Lung (tissue), 12 donors: Measurements from ENCODE around the gene ACTA1. TPM values are rescaled to one million over a fixed set of nuclear protein-coding genes. Genes with fewer than 3 reads are reported as not detected.

Experiments
- ATAC-seq: fragments of 200-7000 bp; cut with Tn5 transposase; one replicate; pipeline ENCODE4 v1.9.1; 2020; ENCODE audit warnings: moderate number of reproducible peaks; ENCODE audit not compliant: insufficient read depth, low FRiP score
- DNase-seq, 3 donors: peaks; one replicate each; pipeline ENCODE4 v3.0.0-alpha.2; 2013 to 2017
- H3K27ac ChIP-seq, 2 donors: one replicate each; pipeline ENCODE4 v1.5.1; 2013; ENCODE audit warnings: mild to moderate bottlenecking in 2 of 2, moderate library complexity in 2 of 2, control low read depth in 1 of 2, inconsistent platforms in 1 of 2, low read depth in 1 of 2, low read length in 1 of 2
- H3K27me3 ChIP-seq, 3 donors: one replicate each; pipeline ENCODE4 v1.5.1; 2013; ENCODE audit warnings: low read length in 2 of 3; ENCODE audit not compliant: control insufficient read depth in 3 of 3, insufficient read depth in 3 of 3
- H3K36me3 ChIP-seq, 4 donors: one replicate each; pipeline ENCODE4 v1.5.1; 2013; ENCODE audit warnings: low read length in 4 of 4, mild to moderate bottlenecking in 1 of 4, moderate library complexity in 1 of 4; ENCODE audit not compliant: control insufficient read depth in 4 of 4, insufficient read depth in 4 of 4
- H3K4me1 ChIP-seq, 5 donors: one replicate each; pipeline ENCODE4 v1.5.1; 2013; ENCODE audit warnings: low read length in 5 of 5, mild to moderate bottlenecking in 2 of 5, moderate library complexity in 1 of 5; ENCODE audit not compliant: control insufficient read depth in 5 of 5, insufficient read depth in 5 of 5
- H3K4me3 ChIP-seq: one replicate; pipeline ENCODE4 v1.5.1; 2013; ENCODE audit warnings: mild to moderate bottlenecking, control low read depth, moderate library complexity
- H3K9ac ChIP-seq, 2 donors: one replicate each; pipeline ENCODE4 v1.5.1; 2013; ENCODE audit warnings: low read length in 2 of 2, control low read depth in 1 of 2; ENCODE audit not compliant: insufficient read depth in 1 of 2
- H3K9me3 ChIP-seq, 4 donors: one replicate each; pipeline ENCODE4 v1.5.1; 2013; ENCODE audit warnings: low read length in 3 of 4, mild to moderate bottlenecking in 1 of 4, moderate library complexity in 1 of 4; ENCODE audit not compliant: control insufficient read depth in 4 of 4, insufficient read depth in 3 of 4
- CTCF ChIP-seq: IDR thresholded peaks from 2 replicates; pipeline ENCODE4 v1.5.1; 2012; ENCODE audit warnings: mild to moderate bottlenecking; ENCODE audit errors: control extremely low read depth, extremely low read depth
- WGBS, 2 donors: extraction: QIAGEN DNeasy Blood & Tissue Kit; methylation state at CpG; one replicate each; pipeline ENCODE4 v1.1.7; 2013; 5-methylcytosine and 5-hydroxymethylcytosine counted together
- polyA plus RNA-seq, 2 donors: library from polyadenylated mRNA; stranded (reverse); fragments of 200-250 nt; gene quantifications; one replicate each; pipeline ENCODE4 v1.2.1, GENCODE V29; 2013
- total RNA-seq, 2 donors: library from RNA; depleted of rRNA in 1 of 2; stranded (reverse); fragments of >200 nt in 1 of 2; gene quantifications; one replicate each; pipeline ENCODE4 v1.2.1, GENCODE V29; 2014 to 2021
- donor health status: control.
- donor health status: control.
- donor health status: Bipolar disorder and iron deficiency.
- donor health status: healthy.
- donor health status: DM: yes; HTN: yes; CAD: no.

Gene ACTA1
- total and polyA plus RNA-seq, 4 donors = 0.33 to 1.4 (median 0.77) TPM

GRCh38 chr1:229440851-229441537 is 7.1 kb upstream of the ACTA1 start:
- H3K27ac ChIP-seq = no peak overlapping the region
- H3K9me3 ChIP-seq = no peaks in the 10 kb centered on the region
- peaks cover 0 to 8% (median 2%) of the 10 kb centered on the region in 3 donors for H3K27me3 ChIP-seq
- DNase-seq (no peak), ATAC-seq (no peak)
- no peak overlapping the region for H3K4me3 ChIP-seq
- H3K4me1 ChIP-seq = peaks cover 0 to 2% (median 0%) of the 10 kb centered on the region in 5 donors
- peaks cover 0 to 19% (median 11%) of the 10 kb centered on the region in 4 donors for H3K36me3 ChIP-seq
- 79 to 87% methylated on average over 5 of the region's 5 CpGs for WGBS, 2 donors
- TF ChIP-seq CTCF = no peak
- no peak overlapping the region for H3K9ac ChIP-seq

GRCh38 chr1:229438021-229438420 is 4.1 kb upstream of the ACTA1 start:
- H3K4me1 ChIP-seq = peaks cover 0 to 8% (median 0%) of the 10 kb centered on the region in 5 donors
- H3K27ac ChIP-seq = no peak overlapping the region
- H3K4me3 ChIP-seq = no peak overlapping the region
- H3K9ac ChIP-seq = no peak overlapping the region
- H3K9me3 ChIP-seq = peaks cover 0 to 2% (median 0%) of the 10 kb centered on the region in 4 donors
- peaks cover 7 to 37% (median 26%) of the 10 kb centered on the region in 3 donors for H3K27me3 ChIP-seq
- H3K36me3 ChIP-seq = peaks cover 0 to 8% (median 7%) of the 10 kb centered on the region in 4 donors
- ATAC-seq (no peak), DNase-seq (no peak)
- 97% methylated on average over 3 of the region's 3 CpGs for WGBS, 2 donors
- TF ChIP-seq CTCF = no peak

GRCh38 chr1:229437443-229437842 is 3.5 kb upstream of the ACTA1 start:
- 99 to 100% methylated on average over 2 of the region's 2 CpGs for WGBS, 2 donors
- H3K36me3 ChIP-seq = peaks cover 0 to 8% (median 6%) of the 10 kb centered on the region in 4 donors
- H3K9me3 ChIP-seq = peaks cover 0 to 5% (median 0%) of the 10 kb centered on the region in 4 donors
- H3K4me3 ChIP-seq = no peak overlapping the region
- H3K27me3 ChIP-seq = peaks cover 10 to 42% (median 32%) of the 10 kb centered on the region in 3 donors
- no peak overlapping the region for H3K9ac ChIP-seq
- ATAC-seq (no peak), DNase-seq (no peak)
- H3K27ac ChIP-seq = no peak overlapping the region
- peaks cover 0 to 8% (median 0%) of the 10 kb centered on the region in 5 donors for H3K4me1 ChIP-seq
- no peak for TF ChIP-seq CTCF

GRCh38 chr1:229436201-229436600 is 2.3 kb upstream of the ACTA1 start:
- Histone ChIP-seq H3K36me3 (peaks cover 0 to 8% (median 3%) of the 10 kb centered on the region in 4 donors), H3K9me3 (peaks cover 0 to 9% (median 0%) of the 10 kb centered on the region in 4 donors), H3K4me1 (peaks cover 0 to 19% (median 4%) of the 10 kb centered on the region in 5 donors), H3K27me3 (peaks cover 10 to 52% (median 38%) of the 10 kb centered on the region in 3 donors), H3K9ac (no peak overlapping the region), H3K4me3 (no peak overlapping the region), H3K27ac (no peak overlapping the region)
- ATAC-seq (no peak), DNase-seq (no peak)
- TF ChIP-seq CTCF = no peak
- WGBS, 2 donors = 79 to 84% methylated on average over 7 of the region's 7 CpGs
